CD4-positive, alpha-beta T cell treated with Interleukin-15 for 4 hours (primary cell): Measurements from ENCODE around the gene ARHGEF17.

Source experiments
- DNase-seq: peaks from one replicate; pipeline ENCODE4 v3.0.0-alpha.2; 2020; ENCODE audit warnings: low spot score

Gene ARHGEF17

DNA sequence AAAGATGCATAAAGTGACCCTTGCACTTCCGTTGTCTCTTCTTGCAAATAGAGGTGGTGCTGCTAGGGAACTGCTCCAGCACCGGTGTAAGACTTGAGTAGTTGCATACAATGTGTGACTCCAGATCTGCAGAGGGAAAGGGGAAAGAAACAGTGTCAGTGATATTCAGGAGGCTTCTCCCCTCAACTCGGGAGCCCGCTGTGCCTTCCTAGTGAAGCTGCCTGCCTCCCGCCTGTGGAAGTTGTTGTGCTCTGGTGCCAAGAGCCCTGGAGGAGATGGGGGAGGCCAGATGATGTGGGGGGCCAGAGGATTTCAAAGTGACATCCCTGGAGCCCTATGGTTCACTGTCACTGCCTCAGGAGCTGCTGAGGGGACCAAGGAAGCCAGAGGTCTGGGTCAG, 98.5 kb downstream of the ARHGEF17 start:
- DNase-seq: no peak

DNA sequence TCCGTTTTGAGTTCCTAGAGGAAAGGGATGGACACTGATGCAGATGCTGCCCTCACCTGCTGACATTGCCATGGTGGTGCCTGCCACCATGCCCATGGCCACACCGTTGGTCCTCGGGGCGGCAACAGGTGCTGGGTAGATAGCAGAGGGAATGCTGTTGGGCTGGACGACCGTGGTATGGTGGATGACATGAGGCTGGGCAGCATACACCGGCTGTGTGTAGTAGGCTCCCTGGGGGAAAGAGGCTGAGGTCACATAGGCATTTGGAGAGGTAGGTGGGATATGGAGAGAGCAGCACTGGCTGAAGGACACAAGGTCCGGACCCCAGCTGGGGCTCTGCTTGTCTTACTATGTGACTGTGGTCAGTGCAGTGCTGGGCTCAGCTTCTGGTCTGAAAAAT, 101.4 kb downstream of the ARHGEF17 start:
- no peak for DNase-seq

GRCh38 chr11:73410627-73411026, 102.6 kb downstream of the ARHGEF17 start:
- DNase-seq: no peak

- no peak for DNase-seq
Observed at GRCh38 chr11:73411031-73411430, 103.0 kb downstream of the ARHGEF17 start.

GRCh38 chr11:73412308-73412707, 104.2 kb downstream of the ARHGEF17 start:
- no peak for DNase-seq

DNA sequence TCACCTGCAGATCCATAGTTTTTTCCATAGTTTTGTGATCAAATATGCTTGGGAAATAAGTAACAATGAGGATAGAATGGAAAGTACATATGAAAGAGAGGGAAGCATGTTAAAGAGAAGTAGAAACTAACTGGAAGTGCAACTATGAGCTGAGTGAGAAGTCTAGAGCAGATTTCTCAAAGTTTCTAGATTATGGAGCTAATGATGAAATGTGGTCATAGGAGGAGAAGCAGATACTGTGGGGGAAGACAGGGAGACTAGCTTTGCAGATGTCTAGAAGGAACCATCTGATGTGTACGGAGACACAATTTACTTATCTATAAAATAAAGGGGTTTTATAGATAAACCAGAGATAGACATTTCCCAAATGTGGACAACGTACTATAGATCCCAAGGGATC, 105.2 kb downstream of the ARHGEF17 start:
- DNase-seq: no peak

- DNase-seq: no peak
Observed at GRCh38 chr11:73414977-73415651, 107.0 kb downstream of the ARHGEF17 start.

DNA sequence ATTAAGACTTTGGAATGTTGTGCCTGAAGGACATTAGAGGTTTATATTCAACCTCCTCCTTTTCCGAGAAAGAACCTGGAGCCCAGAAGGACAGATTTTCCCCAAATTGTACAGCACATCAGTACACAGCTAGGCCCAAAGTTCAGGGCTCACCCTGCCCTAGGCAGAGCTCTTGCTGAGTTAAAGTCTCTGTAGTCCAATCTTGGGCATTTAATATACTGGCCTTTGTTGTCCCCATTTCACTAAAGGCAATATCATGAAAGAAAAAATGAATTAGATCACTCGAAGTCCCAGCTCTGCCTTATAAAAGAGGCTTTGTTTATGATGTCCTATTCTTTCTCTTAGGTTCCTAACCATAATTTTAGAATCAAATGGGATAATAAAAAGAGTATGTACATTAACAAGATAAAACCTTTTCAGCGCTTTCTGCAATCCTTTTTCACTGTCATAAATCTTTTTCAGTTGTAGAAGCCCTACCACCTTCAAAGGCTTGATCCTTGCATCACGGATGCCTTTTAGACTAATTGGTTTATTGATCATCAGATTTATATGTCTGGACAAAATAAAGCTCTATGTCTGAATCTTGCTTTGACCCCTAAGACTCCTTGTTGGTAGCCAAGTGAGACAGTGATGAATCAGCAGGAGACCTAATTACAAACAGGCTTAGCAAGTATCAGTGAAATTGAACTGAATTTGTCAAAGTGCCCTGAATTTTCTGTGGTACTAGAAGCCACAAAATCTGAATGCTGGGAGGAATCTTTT, 108.0 kb downstream of the ARHGEF17 start:
- no peak for DNase-seq

GRCh38 chr11:73416786-73417185, 108.7 kb downstream of the ARHGEF17 start:
- no peak for DNase-seq
